Measurements from ENCODE around the gene MCTP1.

- TF ChIP-seq POLR2AphosphoS5 (IDR thresholded peaks at IDR 0.05) (no peak), SMC3 (conservative IDR thresholded peaks at IDR 0.05; ENCODE audit: poor library complexity) (no peak), EP300 (conservative IDR thresholded peaks at IDR 0.05; ENCODE audit: poor library complexity, severe bottlenecking) (no peak), CTCF (IDR thresholded peaks at IDR 0.05; ENCODE audit: poor library complexity, severe bottlenecking) (no peak), TAF1 (IDR thresholded peaks at IDR 0.05; ENCODE audit: low read depth) (no peak)
Measured at GRCh38 chr5:95256991-95257390, 27.9 kb downstream of the MCTP1 start.

All from neural cell (in vitro differentiated cells).